GM12878 (cell line): ENCODE measurements around the gene TXLNG. TPM values are rescaled to one million over a fixed set of nuclear protein-coding genes. Genes with fewer than 3 reads are reported as not detected.
"Not testable (repeated sequence)": the region's sequence is repeated elsewhere in the genome, so short reads cannot be mapped to it uniquely, and the experiment has no call there.

Experiments used
- ATAC-seq: fragments of 200-7000 bp; cut with Tn5 transposase; 3 replicates; pipeline ENCODE4 v1.9.1; 2020; ENCODE audit warnings: mild to moderate bottlenecking, moderate library complexity
- BruUV-seq: library from RNA; stranded (reverse); fragments of 400-500 nt; replicated peaks from 2 replicates; lab custom pipeline; 2021; lab: Mats Ljungman, UMichigan
- CTCF ChIA-PET: fragments of 300-600 bp; sonication (Branson Sonifier 250); formaldehyde crosslinking; extraction: SDS; loops from one replicate; lab custom pipeline; 2021; ENCODE audit warnings: inconsistent platforms; lab: Yijun Ruan, JAX
- POLR2A ChIA-PET: fragments of 350-600 bp; formaldehyde crosslinking; extraction: SDS; loops from one replicate; lab custom pipeline; 2021; ENCODE audit warnings: inconsistent platforms; lab: Charles Lee
- RAD21 ChIA-PET: fragments of 300-600 bp; sonication (Branson Sonifier 250); formaldehyde crosslinking; loops from one replicate; lab custom pipeline; 2023; ENCODE audit warnings: antibody characterized with exemption; ENCODE audit not compliant: unreplicated experiment; lab: Charles Lee
- SMC1A ChIA-PET: fragments of 300-600 bp; sonication (Branson Sonifier 250); formaldehyde crosslinking; loops from one replicate; lab custom pipeline; 2023; ENCODE audit not compliant: unreplicated experiment, uncharacterized antibody; lab: Charles Lee
- DNase-seq: peaks from one replicate; pipeline ENCODE4 v3.0.0-alpha.2; 2011; ENCODE audit warnings: low read depth, low spot score
- FAIRE-seq: peaks from 3 replicates; lab custom pipeline; 2011; peaks lifted over from hg19 to GRCh38; lab: Jason Lieb, UNC
- H2AFZ ChIP-seq: 2 replicates; pipeline ENCODE4 v1.6.0; 2011; ENCODE audit warnings: low read depth, low read length, control low read depth; ENCODE audit not compliant: control insufficient read depth
- H3K27ac ChIP-seq: 2 replicates; pipeline ENCODE4 v1.5.1; 2011; ENCODE audit warnings: control low read depth; ENCODE audit not compliant: control insufficient read depth, insufficient read depth
- H3K27me3 ChIP-seq, 2 experiments: replicated peaks in 1 of 2; 2 replicates each; pipeline versions ENCODE4 v1.6.0 to v1.6.1; 2011; ENCODE audit warnings: low read length in 1 of 2; ENCODE audit not compliant: control insufficient read depth in 2 of 2, insufficient read depth in 2 of 2
- H3K36me3 ChIP-seq, 2 experiments: 2 replicates each; pipeline ENCODE4 v1.5.1; 2011; ENCODE audit warnings: low read length in 1 of 2; ENCODE audit not compliant: control insufficient read depth in 2 of 2, insufficient read depth in 2 of 2
- H3K4me1 ChIP-seq: 2 replicates; pipeline ENCODE4 v1.6.1; 2011; ENCODE audit warnings: mild to moderate bottlenecking, low read length, moderate library complexity, mixed read lengths; ENCODE audit not compliant: control insufficient read depth, insufficient read depth
- H3K4me2 ChIP-seq: 2 replicates; pipeline ENCODE4 v1.6.0; 2011; ENCODE audit warnings: control low read depth; ENCODE audit not compliant: control insufficient read depth, insufficient read depth
- H3K4me3 ChIP-seq: fragments of 200-600 bp; sonication (generic); 2 replicates; pipeline ENCODE4 v1.5.1; 2016
- H3K79me2 ChIP-seq: 2 replicates; pipeline ENCODE4 v1.6.0; 2011; ENCODE audit warnings: low read length; ENCODE audit not compliant: control insufficient read depth, insufficient read depth
- H3K9ac ChIP-seq: 2 replicates; pipeline ENCODE4 v1.8.0; 2011; ENCODE audit warnings: low read length, control low read depth, mixed read lengths; ENCODE audit not compliant: control insufficient read depth, insufficient read depth
- H3K9me3 ChIP-seq: replicated peaks from 3 replicates; pipeline ENCODE4 v1.5.1; 2011; ENCODE audit warnings: mild to moderate bottlenecking, low read length; ENCODE audit not compliant: control insufficient read depth, insufficient read depth
- H4K20me1 ChIP-seq: 2 replicates; pipeline ENCODE4 v1.6.0; 2011; ENCODE audit not compliant: control insufficient read depth, insufficient read depth
- CBFB ChIP-seq: IDR thresholded peaks from 2 replicates; pipeline ENCODE4 v1.6.1; 2016; ENCODE audit warnings: antibody characterized with exemption, low read depth
- CTCF ChIP-seq, 3 experiments: IDR thresholded peaks in 2 of 3; conservative IDR thresholded peaks in 1 of 3; 2 replicates each; pipeline ENCODE4 v1.5.1; 2011; ENCODE audit warnings: low read depth in 3 of 3, low read length in 3 of 3, mild to moderate bottlenecking in 3 of 3, control low read depth in 2 of 3, moderate library complexity in 2 of 3, inconsistent platforms in 1 of 3, mixed read lengths in 1 of 3; ENCODE audit not compliant: control insufficient read depth in 2 of 3, insufficient read depth in 1 of 3; ENCODE audit errors: extremely low read depth in 1 of 3
- KLF5 ChIP-seq: fragments of 450-650 bp; IDR thresholded peaks from 2 replicates; pipeline ENCODE4 v1.6.1; 2014; ENCODE audit warnings: mild to moderate bottlenecking; ENCODE audit not compliant: partially characterized antibody
- MEF2A ChIP-seq: IDR thresholded peaks from 2 replicates; pipeline ENCODE4 v1.6.1; 2011; ENCODE audit warnings: low read depth, mild to moderate bottlenecking, low read length, moderate library complexity; ENCODE audit not compliant: insufficient read depth
- NR2F1 ChIP-seq: fragments of 450-650 bp; conservative IDR thresholded peaks from 2 replicates; pipeline ENCODE4 v1.6.1; 2017; ENCODE audit warnings: mild to moderate bottlenecking
- PBX3 ChIP-seq: IDR thresholded peaks from 2 replicates; pipeline ENCODE4 v1.6.1; 2011; ENCODE audit warnings: mild to moderate bottlenecking, low read depth, low read length, moderate library complexity; ENCODE audit not compliant: insufficient replicate concordance
- POLR2A ChIP-seq: IDR thresholded peaks from 2 replicates; pipeline ENCODE4 v1.6.1; 2011; ENCODE audit warnings: low read depth, mild to moderate bottlenecking, low read length
- RBBP5 ChIP-seq: fragments of 200-600 bp; sonication (generic); conservative IDR thresholded peaks from 2 replicates; pipeline ENCODE4 v1.6.1; 2016
- SRF ChIP-seq, 2 experiments: IDR thresholded peaks; 2 replicates each; pipeline ENCODE4 v1.6.1; 2011; ENCODE audit warnings: low read depth in 2 of 2, low read length in 2 of 2, mild to moderate bottlenecking in 1 of 2, moderate library complexity in 1 of 2
- TCF12 ChIP-seq: IDR thresholded peaks from 2 replicates; pipeline ENCODE4 v1.6.1; 2011; ENCODE audit warnings: low read depth, mild to moderate bottlenecking, low read length
- WGBS: methylation state at CpG from one replicate; pipeline ENCODE4 v1.1.6; 2016; ENCODE audit warnings: low lambda C conversion rate; ENCODE audit not compliant: insufficient replicate concordance, insufficient coverage; ENCODE audit errors: missing lambda C conversion rate; 5-methylcytosine and 5-hydroxymethylcytosine counted together
- in situ Hi-C: fragments of 300-500 bp; cut with MboI; formaldehyde crosslinking; loops from 9 replicates; pipeline ENCODE4 v1.14.3; 2018; ENCODE audit warnings: mixed read lengths
- intact Hi-C: fragments of 100-400 bp; cut with micrococcal nuclease; formaldehyde crosslinking; loops from one replicate; pipeline ENCODE4 v1.14.2; 2022; ENCODE audit not compliant: unreplicated experiment
- polyA plus RNA-seq, 11 experiments: library from polyadenylated mRNA; depleted of rRNA in 4 of 11; unstranded in 6 of 11; stranded (reverse) in 5 of 11; fragments of >200 nt; fragmentation: Nextera tagmentation in 4 of 11; fragmentation: Illumina TruSeq in 1 of 11; extraction: Ambion mirVana in 4 of 11; extraction: Trizol in 1 of 11; gene quantifications; 1 replicate in 1 of 11; 2 replicates in 10 of 11; pipeline versions ENCODE4 v1.2.1 to v1.2.3, GENCODE V29; 2011 to 2016; ENCODE audit warnings: inconsistent platforms in 2 of 11, missing spikeins in 2 of 11, low read depth in 1 of 11
- total RNA-seq, 4 experiments: library from RNA; depleted of rRNA in 3 of 4; stranded (reverse); fragments of >200 nt in 3 of 4; fragmentation: Illumina TruSeq in 1 of 4; extraction: Trizol in 1 of 4; gene quantifications; 2 replicates each; pipeline versions ENCODE4 v1.2.1 to v1.2.3, GENCODE V29; 2013 to 2021

The TXLNG gene
- total and polyA plus RNA-seq, 10 of the 15 experiments (the other 5 are each of a cell fraction or from before 2014, with no cell fraction given) = 9.9 to 40.7 (median 19.5) TPM

- no peak for FAIRE-seq
- DNase-seq = no peak
- BruUV-seq = no TSS peak
- TF ChIP-seq POLR2A (no peak), CTCF (IDR thresholded peaks at IDR 0.05 in 2 of 3, conservative IDR thresholded peaks at IDR 0.05 in 1 of 3; ENCODE audit: control insufficient read depth in 2 of 3, extremely low read depth in 1 of 3, insufficient read depth in 1 of 3, low read depth in 3 of 3, low read length in 3 of 3) (no peak), CBFB (no peak), PBX3 (no peak), RBBP5 (no peak), KLF5 (no peak), MEF2A (no peak), TCF12 (no peak), NR2F1 (no peak), SRF (IDR thresholded peaks at IDR 0.05; ENCODE audit: low read depth in 2 of 2, low read length in 2 of 2) (no peak)
- intact Hi-C loops = no loop called here
- no peak for ATAC-seq
- ChIA-PET RAD21 (no interaction called here), CTCF (interaction anchor here (0.6 to 1.2 kb wide), 2 partner anchors 12 to 660 kb away, joined by 3 read pairs; no protein-coding TSS in a partner anchor), POLR2A (no interaction called here), SMC1A (no interaction called here)
- Histone ChIP-seq H3K79me2 (no peaks in the 10 kb centered on the region), H3K9ac (no peak overlapping the region), H3K9me3 (no peaks in the 10 kb centered on the region), H4K20me1 (no peaks in the 10 kb centered on the region), H3K4me3 (no peak overlapping the region), H3K4me1 (no peaks in the 10 kb centered on the region), H3K4me2 (no peak overlapping the region), H3K27me3 (no peaks in the 10 kb centered on the region), H2AFZ (no peak overlapping the region), H3K27ac (no peak overlapping the region), H3K36me3 (no peaks in the 10 kb centered on the region)
- in situ Hi-C loops = no loop called here
Observed at GRCh38 chrX:16778993-16779392, 7.3 kb upstream of the TXLNG start.

- intact Hi-C loops, H3K9ac ChIP-seq, H3K36me3 ChIP-seq, H3K27me3 ChIP-seq, BruUV-seq, DNase-seq, FAIRE-seq, H2AFZ ChIP-seq, H3K9me3 ChIP-seq, in situ Hi-C loops, H3K79me2 ChIP-seq, H3K4me3 ChIP-seq, H3K4me2 ChIP-seq, POLR2A ChIA-PET, ATAC-seq, RAD21 ChIA-PET, H3K27ac ChIP-seq, SMC1A ChIA-PET, H4K20me1 ChIP-seq, H3K4me1 ChIP-seq, CTCF ChIA-PET: not testable (repeated sequence)
- WGBS = 12% methylated on average over 2 of the region's 2 CpGs
Observed at GRCh38 chrX:16779815-16780214, 6.5 kb upstream of the TXLNG start.
